Middle frontal gyrus (tissue), 1 donor: Measurements from ENCODE around the gene CASK.
"Not testable (repeated sequence)": the region's sequence is repeated elsewhere in the genome, so short reads cannot be mapped to it uniquely, and the experiment has no call there.

Experiments used
- DNase-seq: peaks from one replicate; pipeline ENCODE4 v3.0.0-alpha.2; 2015; ENCODE audit warnings: low spot score; ENCODE audit errors: extremely low spot score

CASK gene

GRCh38 chrX:41692162-41692749 lies 231.1 kb downstream of the CASK start:
- DNase-seq: no peak

- DNase-seq: no peak
These were observed 233.6 kb downstream of the CASK start for GRCh38 chrX:41689711-41690110.

GRCh38 chrX:41688835-41689234 lies 234.5 kb downstream of the CASK start, which contains the start of gene GPR34:
TSS of gene GPR34 (plus strand) at chrX:41688973. CDS start at chrX:41695634, 6,661 bp downstream.
- DNase-seq: no peak

DNA sequence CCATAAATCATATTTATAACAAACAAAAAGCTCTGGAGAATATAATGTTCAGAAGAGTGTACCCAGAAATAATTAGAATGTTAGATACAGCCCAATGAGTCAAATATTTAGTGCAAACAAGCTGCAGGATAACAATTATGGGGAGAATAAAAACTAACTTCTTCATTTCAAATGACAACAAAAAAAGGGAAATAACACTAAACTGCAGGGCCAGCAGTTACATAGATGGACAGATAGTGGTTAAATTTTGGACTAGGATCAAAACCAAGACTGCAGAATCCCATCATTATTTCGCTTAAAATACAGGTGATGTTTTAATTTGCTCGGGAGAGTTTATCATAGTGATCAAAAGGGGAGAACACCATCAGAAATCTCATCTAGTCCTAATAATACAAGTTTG lies 235.2 kb downstream of the CASK start:
- DNase-seq: no peak

- no peak for DNase-seq
These were observed 236.6 kb downstream of the CASK start for GRCh38 chrX:41686788-41687187.

GRCh38 chrX:41684940-41685339 lies 238.4 kb downstream of the CASK start:
- DNase-seq: no peak

DNA sequence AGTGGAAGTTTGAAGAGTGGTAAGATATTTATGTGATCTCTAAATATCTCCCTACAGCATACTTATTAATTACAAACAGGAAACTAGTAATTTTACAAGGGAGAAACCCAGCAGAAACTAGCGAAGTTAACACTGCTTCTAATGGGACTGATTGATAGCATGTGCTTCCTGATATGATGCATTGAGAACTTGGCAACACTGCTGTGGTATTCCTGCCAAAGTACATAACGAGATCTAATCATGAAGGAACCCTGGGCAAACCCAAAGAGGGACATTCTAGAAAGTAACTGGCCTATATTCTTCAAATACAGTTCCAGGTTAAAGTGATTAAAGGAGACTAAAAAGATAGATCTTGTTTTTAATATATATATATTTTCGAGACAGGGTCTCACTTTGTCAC lies 239.2 kb downstream of the CASK start:
- no peak for DNase-seq

DNA sequence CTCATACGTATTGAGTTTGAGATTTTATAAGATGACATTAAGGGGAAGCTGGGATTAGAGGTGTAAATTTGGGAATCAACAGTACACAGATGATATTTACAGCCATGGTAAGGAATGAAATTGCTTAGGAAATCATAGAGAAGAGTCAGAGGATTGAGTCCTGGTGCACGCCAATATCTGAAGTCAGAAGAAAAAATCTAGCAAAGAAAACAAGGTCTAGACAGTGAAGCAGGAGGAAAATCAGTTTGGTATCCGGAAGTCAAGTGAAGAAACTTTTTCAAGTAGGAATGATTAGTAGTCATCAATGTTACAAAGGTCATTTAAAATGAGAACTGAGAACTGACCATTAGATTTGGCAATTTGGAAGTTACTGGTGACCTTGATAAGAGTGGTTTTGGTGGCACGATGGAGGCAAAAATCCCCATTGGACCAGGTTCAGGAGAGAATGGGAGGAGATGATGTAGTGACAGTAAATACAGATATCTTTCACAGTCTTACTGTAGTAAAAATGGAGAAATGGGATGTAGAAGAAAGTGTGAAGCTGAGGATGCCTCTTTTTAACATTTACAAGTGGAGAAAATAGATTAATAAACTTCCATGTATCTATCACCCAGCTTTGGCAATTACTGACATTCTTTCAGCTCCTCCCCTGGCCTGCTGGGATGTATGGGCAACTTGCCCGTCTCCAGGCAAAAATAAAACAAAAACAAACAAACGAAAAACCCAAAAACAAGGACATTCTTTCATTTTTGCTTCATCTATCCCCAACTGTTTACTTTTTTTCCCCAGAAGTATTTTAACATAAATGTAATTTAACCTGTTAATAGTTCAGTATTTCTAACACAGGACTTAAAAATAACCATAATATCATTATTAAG lies 245.9 kb downstream of the CASK start:
- DNase-seq: no peak

GRCh38 chrX:41676361-41676760 lies 247.0 kb downstream of the CASK start:
- DNase-seq: not testable (repeated sequence)

DNA sequence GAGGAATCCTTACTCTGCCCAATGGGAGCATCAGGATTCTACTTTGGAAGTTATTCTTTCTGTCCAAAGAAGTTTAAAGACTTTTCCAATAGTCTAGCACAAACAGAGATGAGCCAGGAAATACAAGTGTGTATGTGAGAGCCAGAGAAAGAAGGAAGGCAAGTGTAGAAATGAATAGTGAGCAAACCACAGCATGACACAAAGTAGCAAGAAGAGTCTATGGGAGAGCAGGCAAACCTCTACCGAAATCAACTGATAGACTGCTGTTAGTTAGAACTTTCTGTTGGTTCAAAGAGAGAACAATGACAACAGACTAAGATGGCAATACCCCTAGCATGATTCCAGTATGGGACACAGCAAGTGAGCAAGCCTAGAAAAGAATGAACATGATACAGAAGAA lies 250.7 kb downstream of the CASK start:
- DNase-seq: no peak

DNA sequence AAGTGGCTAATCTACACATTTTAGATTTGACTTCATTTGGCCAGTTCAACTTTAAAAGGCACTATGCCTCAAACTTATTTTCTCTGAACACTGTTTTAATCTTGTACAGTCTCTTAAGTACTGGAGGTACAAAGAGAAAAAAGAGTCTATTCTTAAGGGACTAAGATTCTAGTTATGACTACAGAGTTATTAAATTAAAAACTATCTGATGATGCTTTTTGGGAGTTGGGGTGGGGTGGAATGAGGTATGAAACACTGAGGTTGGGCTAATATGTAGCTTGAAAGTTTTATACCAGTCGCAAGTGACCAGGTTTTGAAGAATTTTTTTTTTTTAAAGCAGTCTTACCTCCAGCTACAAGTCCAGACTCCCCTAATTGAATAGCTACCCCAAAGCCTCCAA lies 252.3 kb downstream of the CASK start:
- no peak for DNase-seq

GRCh38 chrX:41670112-41670511 lies 253.2 kb downstream of the CASK start:
- DNase-seq: no peak

- DNase-seq: no peak
These were observed 255.7 kb downstream of the CASK start for GRCh38 chrX:41667631-41668030.

DNA sequence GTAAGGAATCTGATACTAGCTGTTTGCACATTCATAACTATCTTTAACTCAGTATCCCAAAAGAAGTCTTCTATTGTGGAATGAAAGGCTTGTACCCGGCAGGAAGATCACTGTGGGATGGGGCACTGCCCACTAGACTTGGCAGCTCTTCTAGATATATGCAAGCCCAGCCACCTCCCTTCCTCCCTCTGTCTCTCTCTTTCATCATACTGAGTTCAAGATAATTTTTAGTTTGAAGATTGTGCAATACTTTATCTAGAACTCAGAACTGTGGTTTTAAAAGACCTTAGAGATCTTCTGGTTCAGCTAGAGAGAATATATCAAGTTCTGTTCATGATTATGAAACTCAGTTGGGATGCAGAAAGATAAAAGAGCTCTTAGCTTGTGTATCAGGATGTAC lies 257.1 kb downstream of the CASK start:
- DNase-seq: no peak

- no peak for DNase-seq
These were observed 257.7 kb downstream of the CASK start for GRCh38 chrX:41665686-41666085.

DNA sequence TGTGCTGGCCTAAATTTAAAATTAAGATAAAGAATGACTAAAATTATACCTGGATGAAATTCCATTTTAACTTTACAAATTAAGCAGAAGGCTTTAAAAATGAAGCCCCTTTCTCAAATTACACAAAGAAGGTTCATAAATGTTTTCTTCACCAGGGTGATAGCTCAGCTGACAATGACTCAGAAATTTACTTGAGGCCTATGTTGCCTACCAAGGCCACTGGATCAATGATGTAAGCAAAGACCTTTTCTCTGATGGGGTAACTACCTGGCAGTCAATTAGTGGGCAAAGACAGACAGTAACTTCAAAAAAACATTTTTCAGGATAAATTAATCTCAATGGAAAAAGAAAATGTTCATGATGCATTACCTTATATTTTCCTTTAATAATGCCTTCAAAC lies 258.4 kb downstream of the CASK start:
- DNase-seq: no peak

- no peak for DNase-seq
These were observed 258.9 kb downstream of the CASK start for GRCh38 chrX:41664375-41664901.

GRCh38 chrX:41661366-41662095 lies 261.8 kb downstream of the CASK start:
- DNase-seq: no peak

GRCh38 chrX:41655631-41656030 lies 267.7 kb downstream of the CASK start:
- DNase-seq: no peak

GRCh38 chrX:41655101-41655500 lies 268.3 kb downstream of the CASK start:
- no peak for DNase-seq

DNA sequence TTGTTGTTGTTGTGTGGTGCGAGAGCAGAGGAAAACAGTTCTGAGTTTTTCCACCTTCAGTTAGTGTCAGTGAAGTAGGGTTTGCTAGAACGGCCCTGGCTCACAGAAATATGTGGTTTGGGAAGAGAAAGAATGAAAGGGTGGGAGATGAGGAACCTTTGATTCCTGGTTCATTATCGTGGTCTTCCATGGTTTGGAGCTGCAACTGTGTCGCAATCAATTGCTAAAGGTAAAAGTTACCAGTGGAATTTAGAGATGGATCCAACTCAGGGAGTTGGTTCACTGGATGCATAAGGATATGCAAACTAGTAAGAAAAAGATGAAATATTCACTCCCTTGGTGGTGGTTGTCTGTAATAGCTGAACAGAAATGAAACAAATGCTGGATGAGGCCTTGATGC lies 270.2 kb downstream of the CASK start:
- no peak for DNase-seq

GRCh38 chrX:41646201-41646600 lies 277.2 kb downstream of the CASK start:
- DNase-seq: not testable (repeated sequence)
